HTERT RPE-1 (cell line): ENCODE measurements around the gene LNPK.
"Not testable (repeated sequence)": the region's sequence is repeated elsewhere in the genome, so short reads cannot be mapped to it uniquely, and the experiment has no call there.

Experiments used
- in situ Hi-C: fragments of 300-500 bp; cut with MboI; formaldehyde crosslinking; loops from 4 replicates; pipeline ENCODE4 v1.14.3; 2020; ENCODE audit warnings: low sequenced_read_pairs

LNPK gene

GRCh38 chr2:175913267-175913666, 88.8 kb downstream of the LNPK start:
- in situ Hi-C loops: not testable (repeated sequence)

- in situ Hi-C loops: no loop called here
These were observed 98.0 kb downstream of the LNPK start for GRCh38 chr2:175904035-175904434.

DNA sequence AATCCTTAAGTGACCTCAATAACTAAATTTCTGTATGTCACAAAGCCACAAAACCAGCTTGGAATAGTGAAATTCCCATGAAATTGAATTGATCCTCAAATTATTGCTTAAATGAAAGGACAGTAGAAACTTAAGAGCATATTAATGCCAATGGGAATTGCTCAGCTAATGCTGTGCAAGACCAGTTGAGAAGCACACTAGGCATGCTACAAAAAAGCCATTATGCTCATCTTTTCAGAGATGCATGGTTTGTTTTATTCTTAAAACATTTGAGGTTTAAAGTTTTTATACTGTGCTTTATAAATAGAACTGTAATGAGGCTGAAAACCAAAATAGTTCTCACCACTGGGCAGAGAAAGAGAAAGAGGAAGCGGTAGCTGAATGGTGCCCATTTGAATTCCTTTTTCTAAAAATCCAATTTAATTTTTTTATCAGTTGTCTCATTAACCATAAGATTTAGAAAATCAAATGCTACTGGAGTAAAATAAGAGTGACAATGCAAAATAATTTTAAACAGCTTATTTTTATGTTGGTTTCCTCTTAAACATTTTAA, 98.6 kb downstream of the LNPK start:
- in situ Hi-C loops: no loop called here

- in situ Hi-C loops: not testable (repeated sequence)
These were observed 106.1 kb downstream of the LNPK start for GRCh38 chr2:175895957-175896356.

- in situ Hi-C loops: no loop called here
These were observed 110.0 kb downstream of the LNPK start for GRCh38 chr2:175892046-175892445.

GRCh38 chr2:175890636-175891242, 111.3 kb downstream of the LNPK start:
- in situ Hi-C loops: no loop called here

- in situ Hi-C loops: no loop called here
These were observed 112.3 kb downstream of the LNPK start for GRCh38 chr2:175889701-175890302.

DNA sequence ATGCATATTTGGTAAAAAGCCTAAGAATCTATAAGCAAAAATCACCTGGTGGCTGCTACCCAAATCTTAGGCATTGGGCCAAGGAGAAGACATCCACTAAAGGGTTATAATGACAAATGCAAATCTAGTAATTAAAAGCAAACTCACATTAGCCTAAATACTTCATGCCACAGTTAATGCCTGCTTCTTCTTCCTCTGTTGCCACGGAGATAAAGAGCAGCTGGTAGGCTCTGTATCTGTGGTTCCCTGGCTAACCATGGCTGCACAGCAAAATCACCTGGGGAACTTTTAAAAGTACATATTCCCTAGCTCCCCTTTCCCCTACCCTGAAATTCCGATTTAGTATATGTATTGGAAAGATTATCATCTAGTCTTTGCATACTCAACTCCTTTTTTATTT, 114.3 kb downstream of the LNPK start:
- in situ Hi-C loops: no loop called here

DNA sequence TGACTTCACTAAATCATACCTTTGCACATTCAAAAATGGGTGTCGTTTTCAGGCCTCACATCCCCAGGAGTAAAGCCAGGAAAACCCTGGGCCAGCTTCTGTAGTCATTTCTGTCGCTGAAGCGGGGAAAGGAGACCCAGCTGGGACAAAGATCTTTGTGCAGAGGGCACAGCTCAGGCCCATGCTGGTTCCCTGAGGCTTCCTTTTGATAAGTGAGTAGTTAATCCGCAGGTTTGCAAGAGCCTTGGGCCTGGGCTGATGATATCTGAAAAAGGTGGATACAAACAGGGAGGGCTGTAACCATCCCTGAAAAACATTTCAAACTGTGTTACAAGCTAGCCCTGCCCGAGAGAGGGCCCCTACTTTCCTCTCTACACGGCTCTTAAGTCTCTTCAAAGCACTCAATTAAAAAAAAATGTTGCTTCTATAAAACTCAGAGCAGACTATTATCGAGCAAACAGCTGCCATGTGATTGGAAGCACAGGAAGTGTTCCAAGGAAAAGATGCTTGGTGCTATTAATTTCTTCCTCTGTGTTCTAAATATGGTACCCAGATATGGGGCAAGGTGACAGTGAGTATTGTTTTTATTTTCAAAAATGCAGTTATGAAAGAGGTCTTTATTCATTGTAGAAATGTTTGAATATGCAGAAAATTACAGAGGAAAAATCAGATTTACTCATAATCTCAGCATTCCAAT, 117.2 kb downstream of the LNPK start:
- in situ Hi-C loops: no loop called here

- in situ Hi-C loops: no loop called here
These were observed 118.4 kb downstream of the LNPK start for GRCh38 chr2:175883586-175884194.

GRCh38 chr2:175879679-175880078, 122.4 kb downstream of the LNPK start:
- in situ Hi-C loops: no loop called here

DNA sequence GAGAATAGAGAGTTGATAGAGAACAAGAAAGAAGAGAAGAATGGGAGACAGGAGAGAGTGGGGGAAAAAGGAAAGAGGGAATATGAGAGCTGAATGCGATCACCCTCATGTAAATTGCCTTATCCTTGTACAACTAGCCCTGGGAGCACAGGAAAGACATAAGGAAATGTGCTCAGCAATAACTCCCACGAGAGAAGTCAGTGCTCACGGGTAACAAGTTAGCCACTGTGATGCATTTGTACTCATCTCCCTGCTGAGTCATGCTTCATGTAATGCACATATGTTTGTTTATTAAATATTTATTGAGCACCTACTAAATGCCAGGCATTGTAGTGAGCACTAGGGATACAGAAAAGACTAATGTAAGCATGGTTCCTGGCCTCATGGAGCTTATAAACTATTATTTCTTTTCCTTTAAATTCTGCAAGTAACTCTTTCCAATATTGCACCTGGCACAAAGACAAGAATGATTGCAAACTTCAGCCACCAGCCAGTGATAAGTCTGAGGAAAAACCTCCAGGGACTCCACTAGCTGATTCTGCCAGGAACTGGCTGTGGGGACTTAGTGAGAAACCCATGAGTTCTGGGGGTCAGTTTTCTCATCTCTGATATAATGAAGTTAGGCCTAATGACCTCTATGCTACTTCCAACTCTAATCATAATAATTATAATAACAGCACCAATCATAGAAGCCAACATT, 124.1 kb downstream of the LNPK start:
- in situ Hi-C loops: no loop called here

GRCh38 chr2:175874291-175874690, 127.8 kb downstream of the LNPK start:
- in situ Hi-C loops: no loop called here
